HG03097 (cell line): ENCODE results near the gene CYRIA.

Experiments used
- ATAC-seq: cut with Tn5 transposase; IDR thresholded peaks from one replicate; pipeline ENCODE4 v1.9.1; 2021; ENCODE audit not compliant: unreplicated experiment, low FRiP score

The CYRIA gene

GRCh38 chr2:16665748-16666448 lies at the start of gene CYRIA:
Gene CYRIA, minus strand, starts transcription at chr2:16665834. Its CDS starts 77,715 bp downstream, at chr2:16588119.
- ATAC-seq: no peak

DNA sequence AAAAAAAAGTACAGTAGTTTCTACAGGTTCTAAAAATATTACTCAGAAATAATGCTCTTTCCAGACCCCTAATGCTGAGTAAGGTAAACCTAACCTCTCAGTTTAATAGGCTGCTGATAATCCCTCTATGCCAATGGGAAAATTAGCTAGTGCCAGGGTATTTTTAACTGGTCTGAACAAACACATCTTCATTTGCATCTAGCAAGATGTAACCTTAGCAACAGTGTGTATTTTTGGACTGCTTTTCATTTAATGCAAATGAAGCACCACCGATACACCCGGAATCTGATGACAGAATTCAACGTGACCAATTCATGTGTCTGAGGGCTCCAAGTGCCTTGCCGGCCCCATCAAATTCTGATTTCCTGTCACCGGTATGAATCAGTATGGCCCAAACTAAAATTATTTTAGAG lies 47.4 kb upstream of the CYRIA start:
- ATAC-seq: no peak

GRCh38 chr2:16709769-16710168 lies 44.1 kb upstream of the CYRIA start:
- ATAC-seq: no peak

DNA sequence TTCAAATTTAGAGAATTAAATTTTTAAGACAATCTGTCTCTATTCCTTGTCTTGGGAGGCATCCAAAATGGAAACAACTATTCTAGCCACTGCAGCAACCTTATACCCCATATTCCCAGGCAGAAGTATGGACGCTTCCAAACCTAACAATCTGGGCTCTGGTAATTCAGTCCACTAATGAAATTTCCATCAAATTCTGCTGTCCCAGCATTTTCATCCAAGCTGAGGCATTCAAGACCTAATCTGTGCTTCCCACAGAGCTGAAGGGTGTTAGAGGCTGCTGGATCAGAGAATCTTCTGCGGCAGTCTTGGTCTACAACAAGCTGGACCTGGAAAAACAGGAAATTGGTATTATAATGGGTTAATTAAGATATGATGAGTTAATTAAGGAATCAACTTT lies 42.5 kb upstream of the CYRIA start:
- no peak for ATAC-seq

DNA sequence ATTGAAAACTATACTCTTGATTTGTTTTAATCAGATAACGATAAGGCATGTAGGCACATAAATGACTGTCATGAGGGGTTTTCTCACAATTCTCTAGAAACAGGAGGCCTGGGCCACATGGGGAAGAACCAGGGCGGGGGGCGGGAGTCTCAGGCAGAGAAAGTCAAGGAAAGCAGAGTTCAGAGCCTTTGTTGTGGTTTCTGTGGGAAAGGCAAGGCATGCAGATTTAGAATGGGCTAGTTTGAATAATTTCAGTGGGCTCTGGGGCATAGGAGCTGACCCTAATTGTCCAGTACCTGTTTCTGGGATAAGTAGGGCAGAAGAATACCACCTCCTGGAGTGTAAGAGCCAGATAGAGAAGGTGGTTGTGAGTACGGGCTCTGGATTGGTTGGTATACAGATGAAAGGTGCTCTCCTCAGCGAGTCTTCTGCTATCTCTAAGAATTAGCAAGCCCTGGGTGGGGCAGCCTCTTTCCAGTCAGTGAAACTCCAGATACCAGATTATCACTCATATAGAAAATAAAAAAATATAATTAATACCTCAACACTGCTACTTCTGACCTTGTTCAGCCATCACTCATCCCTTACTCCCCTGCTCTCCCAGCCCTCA lies 41.5 kb upstream of the CYRIA start:
- no peak for ATAC-seq

- ATAC-seq: no peak
Observed at GRCh38 chr2:16700551-16701259, 35.1 kb upstream of the CYRIA start.

DNA sequence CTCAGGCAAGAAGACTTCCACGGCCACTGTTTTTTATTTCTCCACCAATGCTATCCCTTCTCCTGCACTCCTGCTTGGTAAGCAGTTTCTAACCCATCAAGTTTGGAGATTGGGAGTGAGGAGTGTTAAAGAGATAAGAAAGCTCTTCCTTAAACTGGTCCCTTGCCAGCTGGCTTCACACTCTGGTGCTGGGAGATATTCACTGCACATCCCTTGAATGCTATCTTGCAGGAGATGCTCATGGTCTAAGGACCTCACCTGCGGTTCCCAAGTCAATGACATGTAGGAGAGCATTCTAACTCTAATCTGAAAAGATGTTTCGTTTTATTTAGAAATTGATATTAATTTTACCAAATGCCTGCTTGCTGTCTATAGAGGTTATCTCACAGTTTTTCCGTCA lies 28.2 kb upstream of the CYRIA start:
- ATAC-seq: no peak

GRCh38 chr2:16691261-16691660 lies 25.6 kb upstream of the CYRIA start:
- ATAC-seq: no peak

- ATAC-seq: no peak
Observed at GRCh38 chr2:16687955-16688354, 22.3 kb upstream of the CYRIA start.

DNA sequence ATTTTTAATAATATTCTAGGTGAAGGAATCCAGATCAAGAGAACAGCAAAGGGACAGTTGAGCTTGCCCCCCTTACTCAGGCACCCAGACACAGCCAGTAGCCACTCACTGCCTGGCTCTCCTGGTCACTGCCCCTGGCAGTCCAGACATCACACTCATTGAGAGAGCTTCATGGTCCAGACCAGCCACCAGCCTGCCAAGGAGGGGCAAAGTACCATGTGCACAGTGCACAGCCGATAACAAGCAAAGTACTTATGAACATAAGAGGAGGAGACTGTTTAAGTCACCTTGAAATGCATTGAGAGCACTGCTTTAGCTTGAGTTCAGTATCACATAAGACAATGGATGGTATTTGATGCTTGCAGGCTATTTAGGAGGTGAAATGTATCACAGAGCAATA lies 21.6 kb upstream of the CYRIA start:
- no peak for ATAC-seq

DNA sequence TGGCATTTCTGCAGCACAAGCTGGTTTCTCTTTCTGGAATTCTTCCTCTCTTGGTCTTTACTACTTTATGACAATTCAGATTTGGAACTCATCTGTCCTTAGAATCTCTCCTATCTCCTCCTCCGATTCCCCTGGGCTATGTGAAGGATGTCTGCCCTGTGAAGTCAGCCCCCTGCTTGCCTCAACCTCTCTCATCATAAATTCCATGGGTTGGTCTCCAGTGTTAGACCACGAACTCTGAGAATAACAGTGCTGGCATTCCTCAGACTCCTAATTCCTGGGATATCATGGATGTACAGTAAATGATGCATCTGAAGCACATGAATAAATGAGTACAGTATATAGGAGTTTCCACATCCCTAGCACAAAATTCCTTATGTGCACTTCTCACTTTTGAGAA lies 21.0 kb upstream of the CYRIA start:
- no peak for ATAC-seq

DNA sequence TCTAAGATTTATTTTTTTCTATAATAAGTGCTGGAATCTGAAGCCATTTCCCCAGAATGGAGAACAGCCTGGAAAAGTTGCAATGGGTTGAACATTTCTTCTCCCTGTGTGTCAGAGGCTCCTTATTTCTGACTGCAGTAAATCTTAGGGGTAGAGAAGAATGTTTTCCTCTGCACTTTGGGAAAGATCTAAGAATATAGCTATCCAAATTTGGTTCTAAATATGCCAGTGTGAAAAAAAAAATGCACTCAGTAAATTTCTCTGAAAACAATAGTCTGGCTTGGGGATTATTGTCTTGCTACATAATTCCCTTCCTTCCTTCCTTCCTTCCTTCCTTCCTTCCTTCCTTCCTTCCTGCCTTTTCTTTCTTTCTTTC lies 19.7 kb upstream of the CYRIA start:
- ATAC-seq: no peak

DNA sequence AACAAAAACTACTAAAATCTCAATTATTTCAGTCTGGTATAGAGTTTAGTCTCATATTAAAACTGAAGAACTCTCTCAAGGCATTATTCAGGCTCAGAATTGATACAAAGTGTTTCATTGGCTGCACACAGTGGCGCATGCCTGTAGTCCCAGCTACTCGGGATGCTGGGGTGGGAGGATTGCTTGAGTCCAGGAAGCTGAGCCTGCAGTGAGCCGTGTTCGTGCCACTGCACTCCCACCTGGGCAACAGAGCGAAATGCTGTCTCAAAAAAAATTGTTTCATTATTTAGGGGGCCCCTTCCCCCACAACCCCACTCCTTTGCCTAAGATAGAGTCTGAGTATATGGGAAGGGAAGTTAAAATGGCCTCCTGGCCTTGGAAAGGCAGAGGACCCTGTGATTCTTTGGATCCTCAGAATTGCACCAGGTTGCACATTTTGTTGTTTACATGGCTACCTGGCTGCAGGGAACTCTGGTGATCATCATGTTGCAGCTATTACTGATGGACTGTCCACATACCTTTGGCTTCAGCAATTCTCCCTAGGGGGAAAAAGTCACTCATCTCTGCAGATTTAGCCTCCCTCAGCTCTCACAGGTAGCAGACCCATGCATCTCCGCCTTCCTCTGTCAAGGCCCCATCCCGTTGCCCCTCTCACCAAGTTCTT lies 19.2 kb upstream of the CYRIA start:
- no peak for ATAC-seq

DNA sequence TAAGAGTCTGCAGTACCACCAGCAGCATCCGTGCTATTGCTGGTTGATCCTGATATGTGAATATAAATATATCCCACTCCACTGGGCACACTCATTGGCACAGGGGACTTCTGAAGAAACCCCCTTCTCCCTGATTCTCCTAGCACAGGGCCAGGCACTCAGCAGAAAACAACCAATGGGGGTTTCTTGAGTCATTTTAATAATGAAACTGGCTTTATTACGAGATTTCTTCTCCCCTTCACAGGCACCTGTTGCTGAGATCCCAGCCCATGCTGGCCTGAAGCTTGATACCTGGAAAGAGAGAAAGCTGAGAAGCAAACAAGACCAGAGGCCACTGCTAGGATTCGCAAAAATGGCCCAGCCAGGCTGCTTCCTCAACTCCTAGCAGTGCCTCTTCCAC lies 17.9 kb upstream of the CYRIA start:
- no peak for ATAC-seq

GRCh38 chr2:16682431-16683118 lies 16.9 kb upstream of the CYRIA start:
- ATAC-seq: no peak

DNA sequence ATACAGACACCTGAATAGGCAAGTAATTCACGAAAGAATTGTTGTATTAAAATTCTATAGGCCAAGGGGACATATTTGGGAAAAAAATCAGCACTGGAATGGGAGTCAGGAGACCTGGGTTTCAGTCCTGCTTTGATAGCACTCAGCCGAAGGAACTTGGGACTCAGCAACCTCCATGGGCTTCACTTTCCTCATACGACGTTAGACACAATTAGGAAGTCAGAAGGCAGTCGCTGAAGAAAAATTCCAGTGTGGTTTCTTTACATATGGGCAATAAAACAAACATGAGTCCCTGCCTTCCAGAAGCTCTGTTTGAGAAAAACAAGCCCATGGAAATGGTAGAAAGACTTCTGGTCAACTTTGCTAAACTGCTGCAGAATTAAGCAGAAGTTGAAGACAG lies 15.1 kb upstream of the CYRIA start:
- ATAC-seq: no peak

GRCh38 chr2:16680304-16680703 lies 14.7 kb upstream of the CYRIA start:
- ATAC-seq: no peak

GRCh38 chr2:16678964-16679363 lies 13.3 kb upstream of the CYRIA start:
- no peak for ATAC-seq

DNA sequence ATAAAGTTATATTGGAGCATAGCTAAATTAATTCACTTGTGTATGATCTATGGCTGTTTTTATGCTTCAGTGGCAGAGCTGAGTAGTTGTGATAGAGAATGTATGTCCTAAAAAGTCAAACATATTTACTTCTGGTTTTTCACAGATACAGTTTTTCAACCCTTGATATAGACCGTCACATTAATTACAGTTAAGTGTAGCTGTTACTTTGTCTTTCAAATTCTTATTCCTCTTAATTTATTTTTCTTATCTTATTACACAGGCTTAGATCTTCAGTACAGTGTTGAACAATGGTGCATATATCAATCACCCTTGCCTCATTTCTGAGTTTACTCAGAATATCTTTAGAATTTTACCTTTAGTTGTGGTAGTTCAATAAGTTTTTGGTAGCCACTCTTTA lies 12.2 kb upstream of the CYRIA start:
- no peak for ATAC-seq

GRCh38 chr2:16675781-16676180 lies 10.1 kb upstream of the CYRIA start:
- ATAC-seq: no peak

DNA sequence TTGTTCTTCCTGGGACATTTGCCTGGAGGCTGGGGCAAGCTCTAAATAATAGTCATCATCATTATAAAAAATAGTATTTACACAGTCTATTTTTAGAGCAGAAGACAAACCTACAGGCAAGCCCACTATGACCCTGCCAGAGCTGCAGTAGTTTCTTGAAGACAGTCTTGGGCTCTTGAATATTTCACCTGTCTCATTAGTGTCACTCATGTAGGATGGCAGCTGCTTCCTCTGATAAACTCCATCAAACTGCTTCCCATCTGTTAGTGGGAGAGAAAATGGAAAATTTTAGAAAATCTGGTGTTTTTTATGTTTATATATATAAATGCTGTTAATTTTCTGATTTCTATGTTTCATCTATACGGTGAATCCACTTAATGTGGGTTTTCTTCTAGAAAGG lies 8.5 kb upstream of the CYRIA start:
- no peak for ATAC-seq
